OCI-LY1 (cell line): ENCODE results near the gene LIN28B.

Source experiments
- H2AFZ ChIP-seq: fragments of 200-600 bp; sonication (generic), shearing (Covaris generic); 2 replicates; pipeline ENCODE4 v1.6.0; 2014; ENCODE audit warnings: antibody characterized with exemption, mild to moderate bottlenecking, low read length
- H3F3A ChIP-seq: fragments of 200-600 bp; sonication (generic), shearing (Covaris generic); 2 replicates; pipeline ENCODE4 v1.6.0; 2014; ENCODE audit warnings: mild to moderate bottlenecking, antibody characterized with exemption, low read length, moderate library complexity; ENCODE audit not compliant: insufficient read depth
- H3K27ac ChIP-seq: fragments of 200-600 bp; sonication (generic); 2 replicates; pipeline ENCODE4 v1.5.1; 2014; ENCODE audit warnings: low read length, mixed run types, mild to moderate bottlenecking, low read depth; ENCODE audit not compliant: poor library complexity, severe bottlenecking
- H3K27me3 ChIP-seq: fragments of 200-600 bp; sonication (generic); 2 replicates; pipeline ENCODE4 v1.6.0; 2014; ENCODE audit warnings: antibody characterized with exemption, mild to moderate bottlenecking, low read length, moderate library complexity; ENCODE audit not compliant: insufficient read depth
- H3K36me3 ChIP-seq: fragments of 200-600 bp; sonication (generic); 2 replicates; pipeline ENCODE4 v1.6.1; 2014; ENCODE audit warnings: mild to moderate bottlenecking, antibody characterized with exemption, low read length, moderate library complexity, mixed read lengths; ENCODE audit not compliant: insufficient read depth
- H3K4me1 ChIP-seq: fragments of 200-600 bp; sonication (generic); 2 replicates; pipeline ENCODE4 v1.5.1; 2014; ENCODE audit warnings: mild to moderate bottlenecking, low read length, moderate library complexity; ENCODE audit not compliant: insufficient read depth, severe bottlenecking
- H3K4me2 ChIP-seq: fragments of 200-600 bp; sonication (generic), shearing (Covaris generic); 2 replicates; pipeline ENCODE4 v1.6.1; 2014; ENCODE audit warnings: low read length
- H3K4me3 ChIP-seq: fragments of 200-600 bp; sonication (generic); 2 replicates; pipeline ENCODE4 v1.5.1; 2014; ENCODE audit warnings: low read length, low read depth, mild to moderate bottlenecking, mixed read lengths; ENCODE audit not compliant: poor library complexity, severe bottlenecking
- H3K79me2 ChIP-seq: fragments of 200-600 bp; shearing (Covaris generic); 2 replicates; pipeline ENCODE4 v1.6.1; 2016; ENCODE audit warnings: mixed run types, low read length, mixed read lengths; ENCODE audit not compliant: insufficient read depth
- H3K9ac ChIP-seq: fragments of 200-600 bp; sonication (generic), shearing (Covaris generic); 2 replicates; pipeline ENCODE4 v1.6.1; 2014; ENCODE audit warnings: mild to moderate bottlenecking, low read length, mixed read lengths
- H3K9me2 ChIP-seq: fragments of 200-600 bp; sonication (generic), shearing (Covaris generic); 2 replicates; pipeline ENCODE4 v1.6.1; 2014; ENCODE audit warnings: low read depth, mild to moderate bottlenecking, low read length, mixed read lengths
- H3K9me3 ChIP-seq: fragments of 200-600 bp; shearing (Covaris generic); 2 replicates; pipeline ENCODE4 v1.6.1; 2014; ENCODE audit warnings: low read length, mixed read lengths
- H4K20me1 ChIP-seq: fragments of 200-600 bp; sonication (generic), shearing (Covaris generic); 2 replicates; pipeline ENCODE4 v1.6.0; 2016; ENCODE audit warnings: mild to moderate bottlenecking, low read length; ENCODE audit not compliant: insufficient read depth
- CTCF ChIP-seq: fragments of 200-600 bp; sonication (generic), shearing (Covaris generic); IDR thresholded peaks from 2 replicates; pipeline ENCODE4 v1.5.1; 2017; ENCODE audit warnings: mild to moderate bottlenecking, antibody characterized with exemption, low read length, moderate library complexity, mixed read lengths
- EZH2 ChIP-seq: fragments of 200-600 bp; sonication (generic), shearing (Covaris generic); IDR thresholded peaks from 2 replicates; pipeline ENCODE4 v1.8.0; 2017; ENCODE audit warnings: borderline replicate concordance, mixed run types, mild to moderate bottlenecking, antibody characterized with exemption, low read length, moderate library complexity, mixed read lengths

LIN28B gene

DNA sequence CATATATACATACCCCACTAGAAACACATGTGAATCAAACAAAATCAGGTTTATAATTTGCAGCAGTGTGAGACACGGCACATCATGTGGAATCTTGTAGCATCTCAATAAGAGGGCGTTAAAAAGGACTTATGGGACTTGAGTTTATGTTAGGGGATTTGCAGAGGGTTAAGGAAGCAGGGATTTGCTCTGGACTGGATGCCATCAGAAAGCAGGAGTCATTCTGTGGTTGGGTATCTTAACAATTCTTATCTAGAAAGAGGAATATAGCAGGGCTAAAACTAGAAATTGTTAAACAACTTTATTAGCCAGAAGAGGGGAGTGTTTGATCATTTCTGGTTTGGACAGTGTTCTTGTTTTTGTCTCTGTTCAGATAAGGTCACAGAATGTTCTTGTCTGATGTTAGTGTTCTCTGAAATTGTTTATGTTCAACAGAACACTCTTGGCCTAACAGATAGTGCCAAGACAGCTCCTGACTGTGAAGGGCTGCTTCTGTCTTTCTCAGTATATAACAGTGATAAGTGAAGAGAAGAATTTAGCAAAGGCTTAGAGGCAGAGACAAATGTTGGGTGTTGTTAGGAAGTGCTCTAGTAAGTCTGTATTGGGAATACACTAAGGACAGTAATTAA is 39.2 kb downstream of the LIN28B start:
- H3K36me3 ChIP-seq, result no peaks in the 10 kb centered on the region
- H3F3A ChIP-seq, result no peaks in the 10 kb centered on the region
- no peak overlapping the region for H3K4me2 ChIP-seq
- no peaks in the 10 kb centered on the region for H3K9me3 ChIP-seq
- no peak overlapping the region for H3K27ac ChIP-seq
- no peaks in the 10 kb centered on the region for H4K20me1 ChIP-seq
- H3K4me3 ChIP-seq, result no peak overlapping the region
- no peaks in the 10 kb centered on the region for H3K27me3 ChIP-seq
- no peaks in the 10 kb centered on the region for H3K4me1 ChIP-seq
- no peak for TF ChIP-seq CTCF
- no peak for TF ChIP-seq EZH2
- H2AFZ ChIP-seq, result no peak overlapping the region
- no peaks in the 10 kb centered on the region for H3K79me2 ChIP-seq
- no peaks in the 10 kb centered on the region for H3K9me2 ChIP-seq
- H3K9ac ChIP-seq, result no peak overlapping the region

GRCh38 chr6:105001063-105001462 is 44.2 kb downstream of the LIN28B start:
- Histone ChIP-seq H3K36me3 (no peaks in the 10 kb centered on the region), H3K9me2 (no peaks in the 10 kb centered on the region), H3K79me2 (no peaks in the 10 kb centered on the region), H3K27me3 (no peaks in the 10 kb centered on the region), H3K4me2 (no peak overlapping the region), H3K27ac (no peak overlapping the region), H3K9ac (no peak overlapping the region), H3K9me3 (no peaks in the 10 kb centered on the region), H2AFZ (no peak overlapping the region), H3F3A (no peaks in the 10 kb centered on the region), H3K4me3 (no peak overlapping the region), H3K4me1 (no peaks in the 10 kb centered on the region), H4K20me1 (no peaks in the 10 kb centered on the region)
- TF ChIP-seq CTCF (no peak), EZH2 (no peak)

GRCh38 chr6:105001906-105002305 is 45.0 kb downstream of the LIN28B start:
- no peak overlapping the region for H2AFZ ChIP-seq
- no peaks in the 10 kb centered on the region for H3K27me3 ChIP-seq
- no peaks in the 10 kb centered on the region for H4K20me1 ChIP-seq
- H3K4me2 ChIP-seq, result no peak overlapping the region
- H3K27ac ChIP-seq, result no peak overlapping the region
- no peak overlapping the region for H3K9ac ChIP-seq
- no peaks in the 10 kb centered on the region for H3K36me3 ChIP-seq
- no peak overlapping the region for H3K4me3 ChIP-seq
- TF ChIP-seq EZH2 (no peak), CTCF (no peak)
- H3K9me3 ChIP-seq, result no peaks in the 10 kb centered on the region
- no peaks in the 10 kb centered on the region for H3K4me1 ChIP-seq
- no peaks in the 10 kb centered on the region for H3K9me2 ChIP-seq
- H3F3A ChIP-seq, result no peaks in the 10 kb centered on the region
- no peaks in the 10 kb centered on the region for H3K79me2 ChIP-seq
